Neural cell (in vitro differentiated cells): ENCODE measurements around the gene NEIL1. TPM values are rescaled to one million over a fixed set of nuclear protein-coding genes. Genes with fewer than 3 reads are reported as not detected.

Source experiments
- H2AFZ ChIP-seq: fragments of 200-600, 300-800 bp; sonication (generic), shearing (Covaris generic); 2 replicates; pipeline ENCODE4 v1.6.0; 2014; ENCODE audit warnings: low read depth, mild to moderate bottlenecking, antibody characterized with exemption, low read length, moderate library complexity
- H3F3A ChIP-seq: fragments of 200-600 bp; shearing (Covaris generic); 2 replicates; pipeline ENCODE4 v1.6.1; 2016; ENCODE audit warnings: mild to moderate bottlenecking, moderate library complexity, mixed read lengths, antibody characterized with exemption, low read length; ENCODE audit not compliant: insufficient read depth, poor library complexity, severe bottlenecking
- H3K27ac ChIP-seq: fragments of 200-600, 300-800 bp; sonication (generic), shearing (Covaris generic); 2 replicates; pipeline ENCODE4 v1.5.1; 2014; ENCODE audit warnings: mild to moderate bottlenecking, low read length, moderate library complexity
- H3K27me3 ChIP-seq: fragments of 300-800, 200-600 bp; sonication (generic), shearing (Covaris generic); 2 replicates; pipeline ENCODE4 v1.6.0; 2014; ENCODE audit warnings: mild to moderate bottlenecking, low read depth, low read length, moderate library complexity; ENCODE audit not compliant: insufficient read depth
- H3K36me3 ChIP-seq: fragments of 300-800, 200-600 bp; sonication (generic), shearing (Covaris generic); 2 replicates; pipeline ENCODE4 v1.5.1; 2014; ENCODE audit warnings: mild to moderate bottlenecking, antibody characterized with exemption, low read length, moderate library complexity; ENCODE audit not compliant: insufficient read depth
- H3K4me2 ChIP-seq: fragments of 300-800, 200-600 bp; sonication (generic), shearing (Covaris generic); 2 replicates; pipeline ENCODE4 v1.6.0; 2014; ENCODE audit warnings: mild to moderate bottlenecking, low read length
- H3K4me3 ChIP-seq: fragments of 300-800, 200-600 bp; sonication (generic), shearing (Covaris generic); 2 replicates; pipeline ENCODE4 v1.5.1; 2014; ENCODE audit warnings: mild to moderate bottlenecking, low read length, moderate library complexity
- H3K79me2 ChIP-seq: fragments of 200-600 bp; shearing (Covaris generic); replicated peaks from 2 replicates; pipeline ENCODE4 v1.6.0; 2014; ENCODE audit warnings: mild to moderate bottlenecking, low read length, moderate library complexity; ENCODE audit not compliant: insufficient read depth
- H3K9ac ChIP-seq: fragments of 300-800, 200-600 bp; sonication (generic), shearing (Covaris generic); 2 replicates; pipeline ENCODE4 v1.6.1; 2016; ENCODE audit warnings: mild to moderate bottlenecking, low read length, mixed read lengths
- H3K9me2 ChIP-seq: fragments of 200-600 bp; shearing (Covaris generic); 2 replicates; pipeline ENCODE4 v1.6.1; 2016; ENCODE audit warnings: mild to moderate bottlenecking, low read length, mixed read lengths; ENCODE audit not compliant: insufficient read depth
- H3K9me3 ChIP-seq: fragments of 200-600, 300-800 bp; sonication (generic), shearing (Covaris generic); 2 replicates; pipeline ENCODE4 v1.6.1; 2016; ENCODE audit warnings: mild to moderate bottlenecking, mixed run types, low read length, moderate library complexity, mixed read lengths
- H4K20me1 ChIP-seq: fragments of 200-600 bp; shearing (Covaris generic); 2 replicates; pipeline ENCODE4 v1.6.1; 2016; ENCODE audit warnings: mild to moderate bottlenecking, mixed run types; ENCODE audit not compliant: insufficient read depth
- EP300 ChIP-seq: fragments of 450-650 bp; conservative IDR thresholded peaks from 2 replicates; pipeline ENCODE4 v1.6.1; 2014; ENCODE audit warnings: antibody characterized with exemption, mild to moderate bottlenecking, moderate library complexity; ENCODE audit not compliant: poor library complexity, severe bottlenecking
- EZH2 ChIP-seq: fragments of 200-600, 300-800 bp; shearing (Covaris generic), sonication (generic); IDR thresholded peaks from 2 replicates; pipeline ENCODE4 v1.6.1; 2014; ENCODE audit warnings: antibody characterized with exemption, low read length, borderline replicate concordance, mild to moderate bottlenecking; ENCODE audit not compliant: insufficient read depth, poor library complexity, severe bottlenecking
- MXI1 ChIP-seq: fragments of 450-650 bp; conservative IDR thresholded peaks from 2 replicates; pipeline ENCODE4 v1.6.1; 2014; ENCODE audit warnings: antibody characterized with exemption, mild to moderate bottlenecking; ENCODE audit not compliant: poor library complexity, severe bottlenecking
- POLR2AphosphoS5 ChIP-seq: IDR thresholded peaks from 2 replicates; pipeline ENCODE4 v1.6.1; 2012
- RAD21 ChIP-seq: fragments of 450-650 bp; conservative IDR thresholded peaks from 2 replicates; pipeline ENCODE4 v1.6.1; 2014; ENCODE audit warnings: antibody characterized with exemption, mild to moderate bottlenecking, moderate library complexity
- REST ChIP-seq: IDR thresholded peaks from 2 replicates; pipeline ENCODE4 v1.6.1; 2012; ENCODE audit warnings: borderline replicate concordance
- SMC3 ChIP-seq: fragments of 450-650 bp; conservative IDR thresholded peaks from 2 replicates; pipeline ENCODE4 v1.6.1; 2014; ENCODE audit warnings: antibody characterized with exemption, mild to moderate bottlenecking, moderate library complexity; ENCODE audit not compliant: poor library complexity
- TAF1 ChIP-seq: IDR thresholded peaks from 2 replicates; pipeline ENCODE4 v1.6.1; 2012; ENCODE audit warnings: low read depth
- polyA plus RNA-seq: library from polyadenylated mRNA; depleted of rRNA; stranded (reverse); fragments of >200 nt; gene quantifications from 2 replicates; pipeline ENCODE4 v1.2.3, GENCODE V29; 2014
- TF ChIP-seq, protein P1 (sequence below): fragments of 450-650 bp; IDR thresholded peaks from 2 replicates; pipeline ENCODE4 v1.5.1; 2014; ENCODE audit warnings: antibody characterized with exemption, mild to moderate bottlenecking, moderate library complexity; ENCODE audit not compliant: poor library complexity, severe bottlenecking

Gene NEIL1
- polyA plus RNA-seq, 1 donor from 2014 or later: 18.6 TPM

GRCh38 chr15:75361361-75361988, 14.6 kb downstream of the NEIL1 start:
- H3F3A ChIP-seq: no peaks in the 10 kb centered on the region
- no peak overlapping the region for H2AFZ ChIP-seq
- H3K79me2 ChIP-seq: no peaks in the 10 kb centered on the region
- no peak overlapping the region for H3K27ac ChIP-seq
- no peaks in the 10 kb centered on the region for H3K9me2 ChIP-seq
- TF ChIP-seq, protein P1, sequence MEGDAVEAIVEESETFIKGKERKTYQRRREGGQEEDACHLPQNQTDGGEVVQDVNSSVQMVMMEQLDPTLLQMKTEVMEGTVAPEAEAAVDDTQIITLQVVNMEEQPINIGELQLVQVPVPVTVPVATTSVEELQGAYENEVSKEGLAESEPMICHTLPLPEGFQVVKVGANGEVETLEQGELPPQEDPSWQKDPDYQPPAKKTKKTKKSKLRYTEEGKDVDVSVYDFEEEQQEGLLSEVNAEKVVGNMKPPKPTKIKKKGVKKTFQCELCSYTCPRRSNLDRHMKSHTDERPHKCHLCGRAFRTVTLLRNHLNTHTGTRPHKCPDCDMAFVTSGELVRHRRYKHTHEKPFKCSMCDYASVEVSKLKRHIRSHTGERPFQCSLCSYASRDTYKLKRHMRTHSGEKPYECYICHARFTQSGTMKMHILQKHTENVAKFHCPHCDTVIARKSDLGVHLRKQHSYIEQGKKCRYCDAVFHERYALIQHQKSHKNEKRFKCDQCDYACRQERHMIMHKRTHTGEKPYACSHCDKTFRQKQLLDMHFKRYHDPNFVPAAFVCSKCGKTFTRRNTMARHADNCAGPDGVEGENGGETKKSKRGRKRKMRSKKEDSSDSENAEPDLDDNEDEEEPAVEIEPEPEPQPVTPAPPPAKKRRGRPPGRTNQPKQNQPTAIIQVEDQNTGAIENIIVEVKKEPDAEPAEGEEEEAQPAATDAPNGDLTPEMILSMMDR: no peak
- TF ChIP-seq MXI1: no peak
- TF ChIP-seq POLR2AphosphoS5: no peak
- no peak for TF ChIP-seq EP300
- TF ChIP-seq REST: no peak
- no peak for TF ChIP-seq TAF1
- TF ChIP-seq SMC3: no peak
- no peak for TF ChIP-seq RAD21
- no peak for TF ChIP-seq EZH2
- no peaks in the 10 kb centered on the region for H3K36me3 ChIP-seq
- no peak overlapping the region for H3K9ac ChIP-seq
- no peaks in the 10 kb centered on the region for H3K27me3 ChIP-seq
- H4K20me1 ChIP-seq: no peaks in the 10 kb centered on the region
- no peaks in the 10 kb centered on the region for H3K9me3 ChIP-seq
- no peak overlapping the region for H3K4me3 ChIP-seq
- H3K4me2 ChIP-seq: no peak overlapping the region

DNA sequence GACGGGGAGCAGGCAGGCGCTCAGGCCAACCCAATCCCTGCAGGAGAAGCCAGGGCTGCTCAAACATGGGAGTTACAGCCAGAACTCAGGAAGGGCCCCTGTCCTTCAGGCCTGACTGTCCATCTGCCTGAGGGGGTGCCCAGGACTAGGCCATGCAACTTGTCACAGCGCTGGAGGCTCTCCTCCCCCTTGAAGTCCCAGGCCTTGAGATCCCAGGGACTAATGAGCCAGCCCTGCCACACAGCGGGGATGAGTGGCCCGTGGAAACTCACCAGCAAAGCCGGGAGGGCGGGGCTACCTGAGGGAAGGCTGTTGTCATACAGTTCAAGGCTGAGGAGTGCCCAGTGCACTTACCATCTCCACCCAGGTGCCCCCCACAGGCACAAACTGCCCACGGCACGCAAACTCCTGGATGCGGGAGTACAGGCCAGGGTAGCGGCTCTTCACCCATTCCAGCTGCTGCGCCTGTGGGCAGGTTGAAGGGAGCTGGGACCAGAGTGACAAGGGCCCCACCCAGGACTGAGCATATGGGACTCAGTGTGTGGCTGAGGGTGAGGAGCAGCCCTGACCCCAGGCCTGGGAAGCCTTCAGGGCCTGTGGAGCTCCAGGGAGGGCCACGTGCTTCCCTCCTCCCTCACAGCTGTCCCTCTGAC, 15.3 kb downstream of the NEIL1 start:
- no peaks in the 10 kb centered on the region for H3K36me3 ChIP-seq
- H3F3A ChIP-seq: no peaks in the 10 kb centered on the region
- no peaks in the 10 kb centered on the region for H4K20me1 ChIP-seq
- no peak overlapping the region for H2AFZ ChIP-seq
- H3K9ac ChIP-seq: no peak overlapping the region
- no peak overlapping the region for H3K27ac ChIP-seq
- no peak overlapping the region for H3K4me3 ChIP-seq
- H3K9me2 ChIP-seq: no peaks in the 10 kb centered on the region
- TF ChIP-seq EP300: no peak
- TF ChIP-seq, protein P1: no peak
- TF ChIP-seq EZH2: no peak
- no peak for TF ChIP-seq MXI1
- TF ChIP-seq RAD21: no peak
- TF ChIP-seq SMC3: no peak
- TF ChIP-seq TAF1: no peak
- no peak for TF ChIP-seq REST
- TF ChIP-seq POLR2AphosphoS5: no peak
- no peaks in the 10 kb centered on the region for H3K9me3 ChIP-seq
- no peaks in the 10 kb centered on the region for H3K79me2 ChIP-seq
- H3K4me2 ChIP-seq: no peak overlapping the region
- no peaks in the 10 kb centered on the region for H3K27me3 ChIP-seq
